ENCODE measurements around the gene EMC10.

DNA sequence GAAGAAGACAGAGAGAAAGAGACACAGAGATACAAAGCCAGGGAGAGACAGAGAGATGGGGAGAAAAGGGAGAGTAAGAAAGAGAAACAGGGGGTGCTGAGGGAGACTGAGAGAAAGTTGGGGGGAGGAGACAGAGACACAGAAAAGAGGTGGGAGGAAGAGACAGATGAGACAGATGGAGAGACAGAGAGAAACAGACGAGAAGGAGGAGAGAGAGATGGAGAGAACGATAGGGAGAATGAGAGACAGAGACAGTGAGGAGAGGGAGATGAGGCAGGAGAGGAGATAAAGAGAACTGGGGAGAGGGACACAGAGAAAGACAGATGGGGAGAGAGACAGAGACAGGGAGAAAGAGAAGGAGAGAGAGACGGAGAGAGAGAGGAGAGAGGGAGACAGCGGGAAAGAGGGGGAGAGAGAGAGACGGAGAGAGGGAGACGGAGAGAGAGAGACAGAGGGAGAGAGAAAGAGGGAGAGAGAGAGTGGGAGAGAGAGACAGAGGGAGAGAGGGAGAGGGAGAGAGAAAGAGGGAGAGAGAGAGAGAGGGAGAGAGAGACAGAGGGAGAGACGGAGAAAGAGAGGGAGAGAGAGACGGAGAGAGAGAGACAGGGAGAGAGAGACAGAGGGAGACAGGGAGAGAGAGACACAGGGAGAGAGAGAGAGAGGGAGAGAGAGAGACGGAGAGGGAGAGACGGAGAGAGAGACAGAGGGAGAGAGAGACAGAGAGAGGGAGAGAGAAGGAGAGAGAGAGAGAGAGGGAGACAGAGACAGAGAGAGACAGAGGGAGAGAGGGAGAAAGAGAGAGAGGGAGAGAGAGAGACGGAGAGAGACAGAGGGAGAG lies 22.1 kb downstream of the EMC10 start:
- no peak for TF ChIP-seq EZH2 (IDR thresholded peaks at IDR 0.05; ENCODE audit: borderline replicate concordance, low read depth, low read length, severe bottlenecking)
- TF ChIP-seq POLR2A (IDR thresholded peaks at IDR 0.05; ENCODE audit: low read depth, low read length), result no peak
